Measurements from ENCODE around the gene SLC36A2.
"Not testable (repeated sequence)": the region's sequence is repeated elsewhere in the genome, so short reads cannot be mapped to it uniquely, and the experiment has no call there.

GRCh38 chr5:151309821-151310220 lies 37.5 kb downstream of the SLC36A2 start:
- TF ChIP-seq, protein P1, sequence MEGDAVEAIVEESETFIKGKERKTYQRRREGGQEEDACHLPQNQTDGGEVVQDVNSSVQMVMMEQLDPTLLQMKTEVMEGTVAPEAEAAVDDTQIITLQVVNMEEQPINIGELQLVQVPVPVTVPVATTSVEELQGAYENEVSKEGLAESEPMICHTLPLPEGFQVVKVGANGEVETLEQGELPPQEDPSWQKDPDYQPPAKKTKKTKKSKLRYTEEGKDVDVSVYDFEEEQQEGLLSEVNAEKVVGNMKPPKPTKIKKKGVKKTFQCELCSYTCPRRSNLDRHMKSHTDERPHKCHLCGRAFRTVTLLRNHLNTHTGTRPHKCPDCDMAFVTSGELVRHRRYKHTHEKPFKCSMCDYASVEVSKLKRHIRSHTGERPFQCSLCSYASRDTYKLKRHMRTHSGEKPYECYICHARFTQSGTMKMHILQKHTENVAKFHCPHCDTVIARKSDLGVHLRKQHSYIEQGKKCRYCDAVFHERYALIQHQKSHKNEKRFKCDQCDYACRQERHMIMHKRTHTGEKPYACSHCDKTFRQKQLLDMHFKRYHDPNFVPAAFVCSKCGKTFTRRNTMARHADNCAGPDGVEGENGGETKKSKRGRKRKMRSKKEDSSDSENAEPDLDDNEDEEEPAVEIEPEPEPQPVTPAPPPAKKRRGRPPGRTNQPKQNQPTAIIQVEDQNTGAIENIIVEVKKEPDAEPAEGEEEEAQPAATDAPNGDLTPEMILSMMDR (IDR thresholded peaks at IDR 0.05): not testable (repeated sequence)
- TF ChIP-seq POLR2A (IDR thresholded peaks at IDR 0.05): not testable (repeated sequence)

All from adrenal gland (tissue), 5 donors.